Parathyroid adenoma (tissue), 2 donors: Measurements from ENCODE around the gene KCNQ1.

Experiments
- H2AFZ ChIP-seq: fragments of 300-600 bp; sonication (generic); one replicate; pipeline ENCODE4 v1.7.0; 2017; ENCODE audit warnings: antibody characterized with exemption, mild to moderate bottlenecking
- H3K27ac ChIP-seq: fragments of 300-600 bp; sonication (generic); one replicate; pipeline ENCODE4 v1.7.0; 2017
- H3K27me3 ChIP-seq: fragments of 300-600 bp; sonication (generic); one replicate; pipeline ENCODE4 v1.7.0; 2017; ENCODE audit warnings: low read length; ENCODE audit not compliant: control insufficient read depth, insufficient read depth
- H3K36me3 ChIP-seq: fragments of 300-600 bp; sonication (generic); one replicate; pipeline ENCODE4 v1.7.0; 2017; ENCODE audit warnings: low read length; ENCODE audit not compliant: control insufficient read depth, insufficient read depth
- H3K4me1 ChIP-seq: fragments of 300-600 bp; sonication (generic); one replicate; pipeline ENCODE4 v1.7.0; 2017; ENCODE audit warnings: control low read depth
- H3K4me2 ChIP-seq: fragments of 300-600 bp; sonication (generic); one replicate; pipeline ENCODE4 v1.7.0; 2017; ENCODE audit warnings: low read length
- H3K4me3 ChIP-seq: fragments of 300-600 bp; sonication (generic); one replicate; pipeline ENCODE4 v1.7.0; 2017; ENCODE audit warnings: low read depth, low read length
- H3K79me2 ChIP-seq: fragments of 300-600 bp; sonication (generic); one replicate; pipeline ENCODE4 v1.7.0; 2017; ENCODE audit warnings: control low read depth
- H3K9ac ChIP-seq: fragments of 300-600 bp; sonication (generic); one replicate; pipeline ENCODE4 v1.7.0; 2017; ENCODE audit warnings: mild to moderate bottlenecking
- H3K9me3 ChIP-seq: fragments of 300-600 bp; sonication (generic); one replicate; pipeline ENCODE4 v1.7.0; 2017; ENCODE audit warnings: low read length; ENCODE audit not compliant: control insufficient read depth
- CTCF ChIP-seq: fragments of 300-600 bp; sonication (generic); IDR thresholded peaks from one replicate; pipeline ENCODE4 v1.7.0; 2017; ENCODE audit warnings: antibody characterized with exemption, mild to moderate bottlenecking
- donor health status: primary hyperparathyroidism.

Gene KCNQ1

GRCh38 chr11:2704356-2704755, 259.5 kb downstream of the KCNQ1 start:
- no peaks in the 10 kb centered on the region for H3K4me1 ChIP-seq
- no peak overlapping the region for H3K27ac ChIP-seq
- no peak overlapping the region for H3K4me2 ChIP-seq
- H2AFZ ChIP-seq = no peak overlapping the region
- no peak overlapping the region for H3K4me3 ChIP-seq
- H3K79me2 ChIP-seq = no peaks in the 10 kb centered on the region
- H3K9ac ChIP-seq = no peak overlapping the region
- no peaks in the 10 kb centered on the region for H3K36me3 ChIP-seq
- no peaks in the 10 kb centered on the region for H3K9me3 ChIP-seq
- H3K27me3 ChIP-seq = no peaks in the 10 kb centered on the region
- no peak for TF ChIP-seq CTCF

GRCh38 chr11:2704896-2705606, 260.2 kb downstream of the KCNQ1 start:
- TF ChIP-seq CTCF = no peak
- H3K4me3 ChIP-seq = no peak overlapping the region
- no peaks in the 10 kb centered on the region for H3K4me1 ChIP-seq
- no peaks in the 10 kb centered on the region for H3K36me3 ChIP-seq
- H3K9me3 ChIP-seq = no peaks in the 10 kb centered on the region
- no peak overlapping the region for H3K27ac ChIP-seq
- no peak overlapping the region for H2AFZ ChIP-seq
- H3K9ac ChIP-seq = no peak overlapping the region
- no peaks in the 10 kb centered on the region for H3K79me2 ChIP-seq
- no peak overlapping the region for H3K4me2 ChIP-seq
- no peaks in the 10 kb centered on the region for H3K27me3 ChIP-seq

- no peak for TF ChIP-seq CTCF
- Histone ChIP-seq H3K4me2 (no peak overlapping the region), H3K9me3 (no peaks in the 10 kb centered on the region), H3K79me2 (no peaks in the 10 kb centered on the region), H3K4me3 (no peak overlapping the region), H3K9ac (no peak overlapping the region), H3K27ac (no peak overlapping the region), H2AFZ (no peak overlapping the region), H3K36me3 (no peaks in the 10 kb centered on the region), H3K27me3 (no peaks in the 10 kb centered on the region), H3K4me1 (no peaks in the 10 kb centered on the region)
Observed at GRCh38 chr11:2706321-2706720, 261.5 kb downstream of the KCNQ1 start.

- no peak overlapping the region for H2AFZ ChIP-seq
- no peaks in the 10 kb centered on the region for H3K9me3 ChIP-seq
- no peak for TF ChIP-seq CTCF
- H3K4me1 ChIP-seq = no peaks in the 10 kb centered on the region
- H3K36me3 ChIP-seq = no peaks in the 10 kb centered on the region
- no peaks in the 10 kb centered on the region for H3K27me3 ChIP-seq
- no peak overlapping the region for H3K9ac ChIP-seq
- no peak overlapping the region for H3K4me2 ChIP-seq
- H3K79me2 ChIP-seq = no peaks in the 10 kb centered on the region
- no peak overlapping the region for H3K4me3 ChIP-seq
- H3K27ac ChIP-seq = no peak overlapping the region
Observed at GRCh38 chr11:2707736-2708135, 262.9 kb downstream of the KCNQ1 start.

GRCh38 chr11:2708151-2708581, 263.4 kb downstream of the KCNQ1 start:
- Histone ChIP-seq H3K36me3 (no peaks in the 10 kb centered on the region), H3K27me3 (no peaks in the 10 kb centered on the region), H3K79me2 (no peaks in the 10 kb centered on the region), H3K9ac (no peak overlapping the region), H3K9me3 (no peaks in the 10 kb centered on the region), H3K4me3 (no peak overlapping the region), H3K27ac (no peak overlapping the region), H3K4me2 (no peak overlapping the region), H2AFZ (no peak overlapping the region), H3K4me1 (no peaks in the 10 kb centered on the region)
- no peak for TF ChIP-seq CTCF
